ENCODE measurements around the gene CTSS. TPM values are rescaled to one million over a fixed set of nuclear protein-coding genes. Genes with fewer than 3 reads are reported as not detected.
"Not testable (repeated sequence)": the region's sequence is repeated elsewhere in the genome, so short reads cannot be mapped to it uniquely, and the experiment has no call there.

The CTSS gene
- total RNA-seq, 1 donor from 2014 or later, result 4.4 TPM

DNA sequence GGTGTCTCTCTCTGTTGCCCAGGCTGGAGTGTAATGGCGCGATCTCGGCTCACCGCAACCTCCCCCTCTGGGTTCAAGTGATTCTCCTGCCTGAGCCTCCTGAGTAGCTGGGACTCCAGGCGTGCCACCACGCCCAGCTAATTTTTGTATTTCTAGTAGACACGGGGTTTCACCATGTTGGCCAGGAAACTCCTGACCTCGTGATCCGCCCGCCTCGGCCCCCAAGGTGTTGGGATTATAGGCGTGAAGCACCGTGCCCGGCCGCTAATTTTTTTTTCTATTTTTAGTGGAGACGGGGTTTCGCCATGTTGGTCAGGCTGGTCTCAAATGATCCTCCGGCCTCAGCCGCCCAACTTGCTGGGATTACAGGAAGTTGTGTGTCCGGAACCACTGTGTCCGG, 45.5 kb downstream of the CTSS start:
- Mint-ChIP-seq H3K4me3 (ENCODE audit: unreplicated experiment) (no peak overlapping the region), H3K4me1 (ENCODE audit: unreplicated experiment) (no peaks in the 10 kb centered on the region), H3K36me3 (ENCODE audit: unreplicated experiment) (no peaks in the 10 kb centered on the region), H3K9me3 (ENCODE audit: unreplicated experiment) (peaks cover 4% of the 10 kb centered on the region), H3K27ac (ENCODE audit: unreplicated experiment) (no peak overlapping the region), H3K27me3 (ENCODE audit: unreplicated experiment) (peaks cover 7% of the 10 kb centered on the region)
- no peak for DNase-seq (ENCODE audit: extremely low spot score, unreplicated experiment)
- TF ChIP-seq, protein P1, sequence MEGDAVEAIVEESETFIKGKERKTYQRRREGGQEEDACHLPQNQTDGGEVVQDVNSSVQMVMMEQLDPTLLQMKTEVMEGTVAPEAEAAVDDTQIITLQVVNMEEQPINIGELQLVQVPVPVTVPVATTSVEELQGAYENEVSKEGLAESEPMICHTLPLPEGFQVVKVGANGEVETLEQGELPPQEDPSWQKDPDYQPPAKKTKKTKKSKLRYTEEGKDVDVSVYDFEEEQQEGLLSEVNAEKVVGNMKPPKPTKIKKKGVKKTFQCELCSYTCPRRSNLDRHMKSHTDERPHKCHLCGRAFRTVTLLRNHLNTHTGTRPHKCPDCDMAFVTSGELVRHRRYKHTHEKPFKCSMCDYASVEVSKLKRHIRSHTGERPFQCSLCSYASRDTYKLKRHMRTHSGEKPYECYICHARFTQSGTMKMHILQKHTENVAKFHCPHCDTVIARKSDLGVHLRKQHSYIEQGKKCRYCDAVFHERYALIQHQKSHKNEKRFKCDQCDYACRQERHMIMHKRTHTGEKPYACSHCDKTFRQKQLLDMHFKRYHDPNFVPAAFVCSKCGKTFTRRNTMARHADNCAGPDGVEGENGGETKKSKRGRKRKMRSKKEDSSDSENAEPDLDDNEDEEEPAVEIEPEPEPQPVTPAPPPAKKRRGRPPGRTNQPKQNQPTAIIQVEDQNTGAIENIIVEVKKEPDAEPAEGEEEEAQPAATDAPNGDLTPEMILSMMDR (IDR thresholded peaks at IDR 0.05), result no peak

DNA sequence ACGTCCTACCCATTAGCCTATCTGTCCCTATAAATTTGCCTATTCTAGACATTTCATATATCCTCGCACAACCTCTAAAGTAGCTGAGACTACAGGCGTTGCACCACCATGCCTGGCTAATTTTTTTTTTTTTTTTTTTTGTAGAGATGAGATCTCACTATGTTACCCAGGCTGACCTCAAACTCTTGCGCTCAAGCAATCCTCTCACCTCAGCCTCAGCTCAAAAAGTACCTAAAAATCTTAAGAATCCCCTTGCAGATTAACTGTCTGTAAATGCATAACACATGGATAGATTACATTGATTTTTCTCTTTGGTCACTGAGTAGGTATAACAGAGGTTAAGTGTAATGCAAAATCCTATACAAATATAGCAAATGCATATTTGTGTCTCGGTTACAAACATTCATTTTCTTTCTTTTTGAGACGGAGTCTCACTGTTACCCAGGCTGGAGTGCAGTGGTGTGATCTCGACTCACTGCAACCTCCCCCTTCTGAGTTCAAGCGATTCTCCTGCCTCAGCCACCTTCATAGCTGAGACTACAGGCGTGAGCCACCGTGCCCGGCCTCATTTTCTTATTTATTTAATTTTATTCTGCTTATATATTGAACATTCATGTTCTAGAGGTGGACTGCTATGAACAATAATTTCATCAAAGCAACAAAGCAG, 47.2 kb downstream of the CTSS start:
- Mint-ChIP-seq H3K36me3 (ENCODE audit: unreplicated experiment) (no peaks in the 10 kb centered on the region), H3K4me3 (ENCODE audit: unreplicated experiment) (no peak overlapping the region), H3K9me3 (ENCODE audit: unreplicated experiment) (peaks cover under 1% of the 10 kb centered on the region), H3K4me1 (ENCODE audit: unreplicated experiment) (no peaks in the 10 kb centered on the region), H3K27me3 (ENCODE audit: unreplicated experiment) (peaks cover 3% of the 10 kb centered on the region), H3K27ac (ENCODE audit: unreplicated experiment) (no peak overlapping the region)
- TF ChIP-seq, protein P1 (IDR thresholded peaks at IDR 0.05), result no peak
- no peak for DNase-seq (ENCODE audit: extremely low spot score, unreplicated experiment)

DNA sequence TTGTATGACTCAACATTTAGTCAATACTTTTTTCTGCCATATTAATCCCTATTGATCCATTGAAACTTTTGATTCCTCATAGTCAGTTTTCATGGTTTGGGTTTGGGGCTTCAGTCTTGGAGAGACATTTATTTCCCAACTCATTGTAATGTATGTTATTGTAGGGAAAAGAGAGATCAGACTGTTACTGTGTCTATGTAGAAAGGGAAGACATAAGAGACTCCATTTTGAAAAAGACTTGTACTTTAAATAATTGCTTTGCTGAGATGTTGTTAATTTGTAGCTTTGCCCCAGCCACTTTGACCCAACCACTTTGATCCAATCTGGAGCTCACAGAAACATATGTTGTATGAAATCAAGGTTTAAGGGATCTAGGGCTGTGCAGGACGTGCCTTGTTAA, 56.5 kb downstream of the CTSS start:
- not testable (repeated sequence) for H3K36me3 Mint-ChIP-seq (ENCODE audit: unreplicated experiment); H3K27ac Mint-ChIP-seq (ENCODE audit: unreplicated experiment); H3K4me1 Mint-ChIP-seq (ENCODE audit: unreplicated experiment); DNase-seq (ENCODE audit: extremely low spot score, unreplicated experiment); H3K9me3 Mint-ChIP-seq (ENCODE audit: unreplicated experiment); H3K4me3 Mint-ChIP-seq (ENCODE audit: unreplicated experiment)
- peaks cover 19% of the 10 kb centered on the region for H3K27me3 Mint-ChIP-seq (ENCODE audit: unreplicated experiment)

DNA sequence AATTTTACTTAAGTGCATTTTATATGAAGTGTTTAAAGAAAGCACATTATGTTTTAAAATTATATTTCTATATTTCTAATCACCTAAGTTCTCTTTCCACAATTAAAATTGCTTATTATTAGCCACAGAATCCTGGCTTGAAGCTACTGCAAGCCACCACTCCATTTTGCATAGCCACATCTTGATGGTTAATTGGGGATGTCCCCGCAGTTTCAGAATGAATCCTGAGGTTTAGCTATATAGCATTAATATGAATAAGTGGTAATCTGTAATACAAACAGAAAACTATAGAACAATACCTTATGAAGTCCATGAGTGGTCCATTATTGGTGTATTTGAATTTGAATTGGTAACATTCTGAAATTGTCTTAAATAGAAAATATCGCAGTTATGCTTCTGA, 57.0 kb downstream of the CTSS start:
- TF ChIP-seq, protein P1 (IDR thresholded peaks at IDR 0.05), result no peak
- no peaks in the 10 kb centered on the region for H3K4me1 Mint-ChIP-seq (ENCODE audit: unreplicated experiment)
- H3K36me3 Mint-ChIP-seq (ENCODE audit: unreplicated experiment), result no peaks in the 10 kb centered on the region
- H3K27ac Mint-ChIP-seq (ENCODE audit: unreplicated experiment), result no peak overlapping the region
- no peaks in the 10 kb centered on the region for H3K9me3 Mint-ChIP-seq (ENCODE audit: unreplicated experiment)
- no peak for DNase-seq (ENCODE audit: extremely low spot score, unreplicated experiment)
- no peak overlapping the region for H3K4me3 Mint-ChIP-seq (ENCODE audit: unreplicated experiment)
- H3K27me3 Mint-ChIP-seq (ENCODE audit: unreplicated experiment), result peaks cover 22% of the 10 kb centered on the region

DNA sequence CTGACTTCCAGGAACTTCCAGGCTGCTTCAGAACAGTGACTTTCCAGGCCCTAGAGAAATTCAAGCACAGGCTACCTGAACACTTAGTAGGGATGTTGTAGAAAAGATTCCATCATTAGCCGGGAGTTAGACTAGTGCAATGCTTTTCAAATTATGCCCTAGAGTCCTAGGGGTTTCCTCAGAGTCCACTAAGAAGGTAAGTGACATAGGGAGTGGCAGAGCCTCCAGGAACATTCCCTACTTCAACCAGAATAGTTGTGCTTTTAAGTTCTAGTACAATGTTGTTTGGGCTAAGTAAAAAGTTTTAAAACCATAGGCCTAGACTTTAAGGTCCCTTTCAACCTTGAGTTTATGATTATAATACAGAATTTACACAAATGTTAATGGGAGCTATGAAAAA, 59.5 kb downstream of the CTSS start:
- Mint-ChIP-seq H3K27ac (ENCODE audit: unreplicated experiment) (no peak overlapping the region), H3K9me3 (ENCODE audit: unreplicated experiment) (no peaks in the 10 kb centered on the region), H3K4me3 (ENCODE audit: unreplicated experiment) (no peak overlapping the region), H3K27me3 (ENCODE audit: unreplicated experiment) (peaks cover 41% of the 10 kb centered on the region), H3K4me1 (ENCODE audit: unreplicated experiment) (no peaks in the 10 kb centered on the region), H3K36me3 (ENCODE audit: unreplicated experiment) (peaks cover 2% of the 10 kb centered on the region)
- TF ChIP-seq, protein P1 (IDR thresholded peaks at IDR 0.05), result no peak
- DNase-seq (ENCODE audit: extremely low spot score, unreplicated experiment), result no peak

All from osteocyte (in vitro differentiated cells).